ENCODE results near the gene SH2D2A. TPM values are rescaled to one million over a fixed set of nuclear protein-coding genes. Genes with fewer than 3 reads are reported as not detected.

SH2D2A gene
- total and polyA plus RNA-seq, 9 of the 15 experiments (the other 6 are each of a cell fraction or from before 2014, with no cell fraction given): 0.89 to 33.6 (median 6.9) TPM

DNA sequence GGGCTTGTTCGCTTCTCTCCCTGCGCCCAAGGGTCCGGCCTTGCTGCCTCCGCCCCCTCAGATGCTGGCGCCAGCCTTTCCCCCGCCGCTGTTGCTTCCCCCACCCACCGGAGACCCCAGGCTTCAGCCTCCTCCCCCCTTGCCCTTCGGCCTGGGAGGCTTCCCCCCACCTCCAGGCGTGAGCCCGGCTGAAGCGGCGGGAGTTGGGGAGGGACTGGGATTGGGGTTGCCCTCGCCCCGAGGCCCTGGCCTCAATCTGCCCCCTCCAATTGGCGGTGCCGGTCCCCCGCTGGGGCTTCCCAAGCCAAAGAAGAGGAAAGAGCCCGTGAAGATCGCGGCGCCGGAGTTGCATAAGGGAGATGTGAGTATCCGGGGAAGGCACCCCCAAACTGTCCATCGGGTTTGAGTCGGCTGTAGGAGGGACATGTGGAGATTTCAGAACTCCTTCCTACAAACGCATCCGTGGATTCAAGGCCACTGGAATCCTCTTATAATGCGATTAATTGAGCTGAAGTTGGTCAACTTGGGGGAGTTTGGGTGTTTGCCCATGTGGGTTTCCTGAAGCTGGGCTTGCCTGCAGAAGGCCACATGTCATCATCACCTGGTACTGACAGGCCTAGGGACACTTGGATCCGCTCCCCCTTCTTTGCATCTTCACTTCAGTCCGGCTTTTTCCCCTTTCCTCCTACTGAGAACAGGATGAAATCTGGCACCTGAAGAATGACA, 48.6 kb downstream of the SH2D2A start (continued):
- TF ChIP-seq ZNF165 (CRISPR knock-in tag; IDR thresholded peaks at IDR 0.05; ENCODE audit: borderline replicate concordance) (no peak), NEUROD1 (IDR thresholded peaks at IDR 0.05; ENCODE audit: borderline replicate concordance, low read depth, low read length, partially characterized antibody) (no peak), ELK1 (CRISPR knock-in tag; IDR thresholded peaks at IDR 0.05) (no peak), NELFE (IDR thresholded peaks at IDR 0.05; ENCODE audit: insufficient read depth, insufficient read length) (no peak), MEF2A (IDR thresholded peaks at IDR 0.05; ENCODE audit: control insufficient read depth, low read depth, low read length) (no peak), PHF8 (IDR thresholded peaks at IDR 0.05; ENCODE audit: borderline replicate concordance, low read length) (peak; percentile 67; the same call in 1 of the 2 replicates), RUNX1 (IDR thresholded peaks at IDR 0.05; ENCODE audit: low read depth) (no peak), JUNB (CRISPR knock-in tag; conservative IDR thresholded peaks at IDR 0.05) (no peak), ZNF175 (CRISPR knock-in tag; IDR thresholded peaks at IDR 0.05; ENCODE audit: low read depth) (no peak)
- TF ChIP-seq, protein P1, sequence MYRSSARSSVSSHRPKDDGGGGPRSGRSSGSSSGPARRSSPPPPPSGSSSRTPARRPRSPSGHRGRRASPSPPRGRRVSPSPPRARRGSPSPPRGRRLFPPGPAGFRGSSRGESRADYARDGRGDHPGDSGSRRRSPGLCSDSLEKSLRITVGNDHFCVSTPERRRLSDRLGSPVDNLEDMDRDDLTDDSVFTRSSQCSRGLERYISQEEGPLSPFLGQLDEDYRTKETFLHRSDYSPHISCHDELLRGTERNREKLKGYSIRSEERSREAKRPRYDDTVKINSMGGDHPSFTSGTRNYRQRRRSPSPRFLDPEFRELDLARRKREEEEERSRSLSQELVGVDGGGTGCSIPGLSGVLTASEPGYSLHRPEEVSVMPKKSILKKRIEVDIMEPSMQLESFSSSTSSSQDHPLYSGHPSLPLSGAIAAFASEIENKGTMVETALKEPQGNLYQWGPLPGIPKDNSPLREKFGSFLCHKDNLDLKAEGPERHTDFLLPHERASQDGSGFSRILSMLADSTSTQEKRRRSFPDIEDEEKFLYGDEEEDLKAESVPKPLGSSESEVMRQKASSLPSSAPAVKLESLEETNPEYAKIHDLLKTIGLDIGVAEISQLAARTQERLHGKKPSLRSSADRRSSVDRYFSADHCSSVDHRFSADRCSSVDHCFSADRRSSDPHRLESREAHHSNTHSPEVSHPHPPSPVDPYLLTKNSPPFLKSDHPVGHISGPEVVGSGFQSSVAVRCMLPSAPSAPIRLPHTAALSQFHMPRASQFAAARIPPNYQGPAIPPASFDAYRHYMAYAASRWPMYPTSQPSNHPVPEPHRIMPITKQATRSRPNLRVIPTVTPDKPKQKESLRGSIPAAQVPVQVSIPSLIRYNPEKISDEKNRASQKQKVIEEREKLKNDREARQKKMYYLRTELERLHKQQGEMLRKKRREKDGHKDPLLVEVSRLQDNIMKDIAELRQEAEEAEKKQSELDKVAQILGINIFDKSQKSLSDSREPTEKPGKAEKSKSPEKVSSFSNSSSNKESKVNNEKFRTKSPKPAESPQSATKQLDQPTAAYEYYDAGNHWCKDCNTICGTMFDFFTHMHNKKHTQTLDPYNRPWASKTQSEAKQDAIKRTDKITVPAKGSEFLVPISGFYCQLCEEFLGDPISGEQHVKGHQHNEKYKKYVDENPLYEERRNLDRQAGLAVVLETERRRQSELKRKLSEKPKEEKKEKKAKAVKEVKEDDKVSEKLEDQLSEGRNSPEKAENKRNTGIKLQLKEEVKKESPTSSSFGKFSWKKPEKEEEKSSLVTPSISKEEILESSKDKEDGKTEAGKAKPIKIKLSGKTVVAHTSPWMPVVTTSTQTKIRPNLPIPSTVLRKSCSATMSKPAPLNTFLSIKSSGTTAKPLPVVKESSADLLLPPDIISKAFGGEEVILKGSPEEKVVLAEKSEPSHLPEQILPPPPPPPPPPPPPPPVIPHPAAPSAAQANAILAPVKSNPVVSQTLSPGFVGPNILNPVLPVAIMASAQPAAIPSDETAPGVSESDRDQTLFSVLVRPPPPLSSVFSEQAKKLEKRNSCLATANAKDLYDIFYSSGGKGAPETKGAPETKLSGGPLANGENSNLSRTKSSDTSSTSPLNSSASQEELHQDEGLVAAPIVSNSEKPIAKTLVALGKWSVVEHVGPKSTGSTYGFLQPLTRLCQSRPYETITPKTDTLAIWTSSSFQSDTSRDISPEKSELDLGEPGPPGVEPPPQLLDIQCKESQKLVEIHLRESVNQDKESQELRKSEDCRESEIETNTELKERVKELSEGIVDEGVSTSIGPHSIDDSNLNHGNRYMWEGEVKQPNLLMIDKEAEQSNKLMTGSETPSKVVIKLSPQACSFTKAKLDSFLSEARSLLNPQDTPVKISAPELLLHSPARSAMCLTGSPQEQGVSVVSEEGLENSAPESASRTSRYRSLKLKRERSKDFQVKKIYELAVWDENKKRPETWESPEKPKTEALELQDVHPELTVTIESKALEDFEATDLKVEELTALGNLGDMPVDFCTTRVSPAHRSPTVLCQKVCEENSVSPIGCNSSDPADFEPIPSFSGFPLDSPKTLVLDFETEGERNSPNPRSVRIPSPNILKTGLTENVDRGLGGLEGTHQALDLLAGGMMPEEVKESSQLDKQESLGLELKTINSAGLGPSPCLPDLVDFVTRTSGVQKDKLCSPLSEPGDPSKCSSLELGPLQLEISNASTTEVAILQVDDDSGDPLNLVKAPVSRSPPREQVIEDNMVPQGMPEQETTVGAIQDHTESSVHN (IDR thresholded peaks at IDR 0.05; ENCODE audit: borderline replicate concordance in 1 of 2, low read depth in 1 of 2): no peak
- TF ChIP-seq, protein P2, sequence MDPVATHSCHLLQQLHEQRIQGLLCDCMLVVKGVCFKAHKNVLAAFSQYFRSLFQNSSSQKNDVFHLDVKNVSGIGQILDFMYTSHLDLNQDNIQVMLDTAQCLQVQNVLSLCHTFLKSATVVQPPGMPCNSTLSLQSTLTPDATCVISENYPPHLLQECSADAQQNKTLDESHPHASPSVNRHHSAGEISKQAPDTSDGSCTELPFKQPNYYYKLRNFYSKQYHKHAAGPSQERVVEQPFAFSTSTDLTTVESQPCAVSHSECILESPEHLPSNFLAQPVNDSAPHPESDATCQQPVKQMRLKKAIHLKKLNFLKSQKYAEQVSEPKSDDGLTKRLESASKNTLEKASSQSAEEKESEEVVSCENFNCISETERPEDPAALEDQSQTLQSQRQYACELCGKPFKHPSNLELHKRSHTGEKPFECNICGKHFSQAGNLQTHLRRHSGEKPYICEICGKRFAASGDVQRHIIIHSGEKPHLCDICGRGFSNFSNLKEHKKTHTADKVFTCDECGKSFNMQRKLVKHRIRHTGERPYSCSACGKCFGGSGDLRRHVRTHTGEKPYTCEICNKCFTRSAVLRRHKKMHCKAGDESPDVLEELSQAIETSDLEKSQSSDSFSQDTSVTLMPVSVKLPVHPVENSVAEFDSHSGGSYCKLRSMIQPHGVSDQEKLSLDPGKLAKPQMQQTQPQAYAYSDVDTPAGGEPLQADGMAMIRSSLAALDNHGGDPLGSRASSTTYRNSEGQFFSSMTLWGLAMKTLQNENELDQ (CRISPR knock-in tag; IDR thresholded peaks at IDR 0.05; ENCODE audit: borderline replicate concordance): no peak
- TF ChIP-seq, protein P3, sequence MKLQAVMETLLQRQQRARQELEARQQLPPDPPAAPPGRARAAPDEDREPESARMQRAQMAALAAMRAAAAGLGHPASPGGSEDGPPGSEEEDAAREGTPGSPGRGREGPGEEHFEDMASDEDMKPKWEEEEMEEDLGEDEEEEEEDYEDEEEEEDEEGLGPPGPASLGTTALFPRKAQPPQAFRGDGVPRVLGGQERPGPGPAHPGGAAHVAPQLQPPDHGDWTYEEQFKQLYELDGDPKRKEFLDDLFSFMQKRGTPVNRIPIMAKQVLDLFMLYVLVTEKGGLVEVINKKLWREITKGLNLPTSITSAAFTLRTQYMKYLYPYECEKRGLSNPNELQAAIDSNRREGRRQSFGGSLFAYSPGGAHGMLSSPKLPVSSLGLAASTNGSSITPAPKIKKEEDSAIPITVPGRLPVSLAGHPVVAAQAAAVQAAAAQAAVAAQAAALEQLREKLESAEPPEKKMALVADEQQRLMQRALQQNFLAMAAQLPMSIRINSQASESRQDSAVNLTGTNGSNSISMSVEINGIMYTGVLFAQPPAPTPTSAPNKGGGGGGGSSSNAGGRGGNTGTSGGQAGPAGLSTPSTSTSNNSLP (IDR thresholded peaks at IDR 0.05; ENCODE audit: borderline replicate concordance, low read depth, low read length): no peak

Measured in K562 (cell line).